Activated CD4-positive, alpha-beta T cell treated with anti-CD3 and anti-CD28 coated beads, Interleukin-2, Interleukin-6, amounts not matched to agents 100 ng/mL and 50 ng/mL, durations not matched to agents 16 hours and 8 hours (primary cell): ENCODE data around the gene UNC45A.
"Not testable (repeated sequence)": the region's sequence is repeated elsewhere in the genome, so short reads cannot be mapped to it uniquely, and the experiment has no call there.

Experiments
- DNase-seq: peaks from one replicate; pipeline ENCODE4 v3.0.0-alpha.2; 2020

UNC45A gene

DNA sequence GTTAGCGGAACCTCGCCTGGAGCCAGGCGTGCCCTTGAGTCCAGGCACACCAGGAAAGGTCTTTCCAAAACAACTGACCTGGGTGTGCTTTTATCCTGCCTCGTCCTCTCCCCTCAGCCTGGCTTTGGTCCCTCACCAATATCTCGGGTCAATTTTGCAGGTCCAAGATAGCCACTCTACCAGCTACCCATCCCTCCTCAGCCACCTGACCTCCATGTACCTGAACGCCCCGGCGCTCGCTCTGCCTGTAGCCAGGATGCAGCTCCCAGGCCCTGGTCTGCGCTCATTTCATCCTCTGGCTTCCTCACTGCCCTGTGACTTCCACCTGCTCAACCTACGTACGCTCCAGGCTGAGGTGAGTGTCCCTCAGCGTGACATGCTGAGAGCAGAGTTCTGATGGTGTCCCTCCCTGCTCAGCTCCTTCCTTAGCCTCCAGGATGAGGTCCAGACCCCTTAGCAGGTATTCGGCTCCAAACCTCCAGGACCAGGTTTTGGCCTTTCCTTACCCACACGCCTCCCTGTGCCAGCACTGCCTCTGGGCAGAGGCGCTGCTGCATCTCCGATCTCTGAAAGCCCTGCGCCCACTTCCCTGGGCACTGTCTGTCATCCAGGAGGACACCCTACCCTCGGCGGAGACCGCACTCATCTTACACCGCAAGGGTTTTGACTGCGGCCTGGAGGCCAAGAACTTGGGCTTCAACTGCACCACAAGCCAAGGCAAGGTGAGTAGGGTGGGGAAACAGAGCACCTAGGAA, 16.9 kb upstream of the UNC45A start:
- DNase-seq: no peak

GRCh38 chr15:90918835-90919234, 16.2 kb upstream of the UNC45A start:
- no peak for DNase-seq

DNA sequence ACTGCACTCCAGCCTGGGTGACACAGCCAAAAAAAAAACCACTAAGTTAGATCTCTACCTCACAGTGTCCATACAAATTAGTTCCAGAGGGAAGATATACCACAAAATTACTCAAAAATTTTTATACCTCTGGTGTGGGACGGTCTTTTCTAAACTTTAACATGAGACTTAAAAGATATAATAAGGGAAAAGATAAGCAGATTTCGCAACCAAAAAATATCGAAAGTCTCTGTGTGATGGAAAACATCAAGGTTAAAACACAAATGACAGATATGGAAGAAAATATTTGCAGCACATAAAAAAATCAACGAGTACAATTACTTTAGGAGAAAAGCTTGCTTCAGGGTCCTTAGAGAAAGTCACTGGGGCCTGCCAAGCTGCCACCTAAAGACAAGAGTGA, 13.2 kb upstream of the UNC45A start:
- no peak for DNase-seq

DNA sequence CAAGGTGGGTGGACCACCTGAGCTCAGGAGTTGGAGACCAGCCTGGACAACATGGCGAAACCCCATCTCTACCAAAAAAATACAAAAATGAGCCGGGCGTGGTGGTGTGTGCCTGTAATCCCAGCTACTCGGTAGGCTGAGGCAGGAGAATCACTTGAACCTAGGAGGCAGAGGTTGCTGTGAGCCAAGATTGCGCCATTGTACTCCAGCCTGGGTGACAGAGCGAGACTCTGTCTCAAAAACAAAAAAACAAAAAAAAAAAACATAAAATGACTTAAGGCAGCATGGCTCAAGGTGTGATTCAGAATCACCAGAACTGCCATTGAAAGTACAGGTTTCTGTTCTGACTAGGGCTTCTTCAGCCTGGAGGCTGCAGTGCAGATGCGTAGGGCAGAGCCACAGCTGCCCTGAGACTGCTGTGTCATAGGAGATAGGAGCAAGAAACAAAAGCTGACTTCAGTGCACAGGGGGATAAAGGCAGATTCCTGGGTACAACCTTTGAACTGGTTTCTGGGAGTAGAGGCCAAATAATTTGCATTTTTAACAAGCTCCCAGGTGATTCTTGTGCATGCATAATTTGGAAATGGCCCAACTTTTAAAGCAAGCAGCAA, 12.3 kb upstream of the UNC45A start:
- peak; percentile 77 for DNase-seq

DNA sequence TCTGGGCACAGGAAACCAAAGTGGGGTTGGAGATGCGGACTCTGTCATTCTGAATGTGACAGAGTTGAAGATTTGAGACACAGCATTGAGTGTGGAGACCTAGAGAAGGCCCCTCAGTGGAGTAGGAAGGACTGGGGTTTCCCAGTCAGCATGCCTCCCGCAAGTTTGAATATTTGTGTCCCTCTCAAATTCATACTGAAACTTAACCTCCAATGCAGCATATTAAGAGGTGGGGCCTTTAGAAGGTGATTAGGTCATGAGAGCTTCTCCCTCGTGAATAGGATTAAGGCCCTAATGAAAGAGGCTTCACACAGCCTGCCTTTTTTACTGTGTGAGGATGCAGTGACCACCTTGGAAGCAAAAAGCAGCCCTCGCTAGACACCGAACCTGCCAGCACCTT, 10.7 kb upstream of the UNC45A start:
- DNase-seq: peak; percentile 72

GRCh38 chr15:90926766-90927165, 8.3 kb upstream of the UNC45A start:
- DNase-seq: not testable (repeated sequence)

- DNase-seq: not testable (repeated sequence)
Observed at GRCh38 chr15:90928106-90928505, 7.0 kb upstream of the UNC45A start.

GRCh38 chr15:90929246-90930019, 5.7 kb upstream of the UNC45A start:
- DNase-seq: no peak

- DNase-seq: peak; percentile 36
Observed at GRCh38 chr15:90930861-90931574, 4.1 kb upstream of the UNC45A start.

GRCh38 chr15:90931575-90931827, 3.6 kb upstream of the UNC45A start:
- no peak for DNase-seq

DNA sequence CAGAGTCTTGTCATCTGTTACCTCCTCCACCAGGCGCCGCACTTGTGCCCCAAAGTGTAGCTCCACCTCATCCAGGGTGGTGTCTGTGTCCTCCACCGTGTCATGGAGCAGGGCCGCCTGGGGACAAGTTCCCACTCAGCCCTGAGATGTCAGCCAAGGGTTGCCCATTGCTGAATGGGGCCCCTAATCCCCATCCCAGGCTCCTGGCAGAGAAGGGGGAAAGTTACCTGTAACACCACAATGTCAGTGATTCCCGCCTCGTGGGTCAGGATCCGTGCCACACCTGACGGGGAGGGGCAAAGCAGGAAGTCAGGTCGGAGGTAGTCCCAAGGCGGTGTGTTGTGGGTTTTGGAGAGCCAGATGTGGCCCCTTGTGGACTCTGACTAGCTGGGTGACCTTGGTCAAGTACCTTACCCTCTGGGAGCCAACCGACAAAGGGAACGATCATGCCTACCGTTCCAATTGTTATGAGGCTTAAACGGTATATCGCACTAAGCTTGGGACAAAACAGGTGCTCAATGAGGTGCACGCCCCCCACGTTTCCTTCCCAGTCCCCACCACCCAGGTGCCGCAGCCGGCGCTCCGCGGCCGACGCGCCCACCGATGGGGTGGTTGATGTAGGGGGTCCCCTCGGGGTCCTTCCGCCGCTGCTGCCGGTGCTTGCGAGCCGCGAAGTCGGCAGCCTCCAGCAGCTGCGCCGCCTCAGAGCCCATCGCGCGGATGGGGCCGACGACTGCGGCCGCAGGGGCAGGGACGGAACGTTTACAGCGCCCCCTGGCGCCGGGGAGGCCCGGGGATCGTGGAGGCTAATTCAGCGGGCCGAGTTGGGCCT, 3.0 kb upstream of the UNC45A start, which contains the start of gene HDDC3:
HDDC3 (minus strand) TSS at position 722 of the 832 bp plus-strand sequence; CDS start at position 713, 9 bp downstream.
- DNase-seq: peak; percentile 95

- DNase-seq: no peak
Observed at GRCh38 chr15:90932660-90932991, 2.5 kb upstream of the UNC45A start.

DNA sequence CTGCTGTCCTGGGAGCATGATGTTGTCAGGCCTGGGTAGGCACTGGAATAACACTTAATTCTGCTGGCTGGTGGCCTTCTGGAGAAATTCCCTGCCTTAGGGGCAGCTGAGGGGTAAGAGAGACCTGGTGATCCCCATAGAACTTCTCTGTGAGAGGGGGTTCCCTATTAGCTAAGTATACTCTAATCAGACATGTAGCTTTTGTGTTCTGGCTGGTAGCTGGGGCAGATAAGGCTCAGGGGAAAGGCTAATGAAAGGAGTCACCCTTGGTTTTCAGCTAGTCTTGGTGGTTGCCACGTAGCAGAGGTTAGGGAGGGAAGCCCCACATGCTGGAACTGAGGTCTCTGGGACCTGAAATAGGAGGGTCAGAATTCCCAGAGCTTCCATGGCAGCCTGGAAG, 1.8 kb upstream of the UNC45A start:
- no peak for DNase-seq

DNA sequence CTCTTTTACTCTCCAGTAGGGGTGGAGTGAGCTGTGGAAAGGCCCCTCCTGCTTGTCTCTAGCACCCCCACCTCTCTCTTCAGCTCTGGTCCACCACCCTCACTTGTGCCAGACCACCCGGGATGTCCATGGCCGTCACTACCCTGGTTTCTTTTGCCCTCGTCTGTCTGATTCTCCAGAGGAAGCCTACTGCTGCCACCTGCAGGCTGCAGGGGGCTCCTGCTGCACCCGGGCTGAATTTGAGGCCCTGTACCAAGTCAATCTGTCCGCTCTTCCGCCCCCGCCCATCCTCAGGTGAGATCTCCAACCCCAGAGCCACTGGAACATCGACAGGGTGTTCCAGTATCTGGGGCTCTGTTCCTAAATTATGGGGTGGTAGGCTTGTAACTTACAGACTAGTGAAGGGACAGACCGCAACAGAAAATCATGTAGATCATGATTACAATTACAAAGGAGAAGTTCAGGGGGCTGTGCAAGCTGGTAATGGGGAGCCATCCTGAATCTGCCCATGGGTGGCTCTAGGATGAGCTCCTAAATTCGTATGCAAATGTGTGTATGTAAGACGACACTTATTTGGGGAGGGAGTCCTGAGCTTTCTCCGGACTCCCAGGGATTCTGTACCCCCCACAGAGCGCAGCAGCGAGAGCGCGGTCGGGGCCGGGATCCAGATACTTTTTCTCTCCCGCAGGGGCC, 683 bp upstream of the UNC45A start:
- DNase-seq: peak; percentile 93

DNA sequence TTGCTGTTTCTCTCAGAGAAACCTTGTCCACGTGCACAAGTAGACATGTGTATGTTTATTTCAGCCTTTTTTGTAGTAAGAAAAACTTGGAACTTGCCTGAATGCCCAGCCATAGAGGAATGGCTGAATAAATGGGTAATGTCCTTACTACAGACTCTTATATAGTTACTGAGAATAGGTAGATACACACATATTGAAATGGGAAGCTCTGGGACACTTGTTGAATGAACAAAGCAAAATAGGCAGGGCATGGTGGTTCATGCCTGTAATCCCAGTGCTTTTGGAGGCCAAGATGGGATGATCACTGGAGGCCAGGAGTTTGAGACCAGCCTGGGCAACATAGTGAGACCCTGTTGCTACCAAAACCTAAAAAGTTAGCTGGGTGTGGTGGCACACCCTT, 1.7 kb downstream of the UNC45A start:
- DNase-seq: no peak

- DNase-seq: no peak
Observed at GRCh38 chr15:90938261-90938660, 3.2 kb downstream of the UNC45A start.

DNA sequence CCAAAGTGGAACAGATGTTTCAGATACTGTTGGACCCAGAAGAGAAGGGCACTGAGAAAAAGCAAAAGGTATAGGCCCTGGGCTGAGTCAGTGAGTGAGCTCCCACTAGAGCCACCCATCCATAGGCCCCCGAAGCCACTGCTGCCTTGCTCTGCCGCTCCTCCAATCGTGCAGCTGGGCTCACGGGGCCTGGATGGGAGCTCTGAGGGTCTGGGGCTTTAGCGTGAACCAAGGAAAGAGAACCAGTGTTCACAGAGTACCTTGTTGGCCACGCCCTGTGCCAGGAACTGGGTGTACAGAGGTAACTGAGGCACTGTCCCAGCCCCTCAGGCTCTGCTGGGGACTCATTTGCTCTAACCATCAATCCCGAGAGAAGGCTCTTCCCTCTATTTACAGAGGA, 4.7 kb downstream of the UNC45A start:
- no peak for DNase-seq

GRCh38 chr15:90941038-90941437, 6.0 kb downstream of the UNC45A start:
- no peak for DNase-seq

GRCh38 chr15:90942354-90943120, 7.5 kb downstream of the UNC45A start:
- DNase-seq: no peak

- no peak for DNase-seq
Observed at GRCh38 chr15:90945091-90945490, 10.0 kb downstream of the UNC45A start.

DNA sequence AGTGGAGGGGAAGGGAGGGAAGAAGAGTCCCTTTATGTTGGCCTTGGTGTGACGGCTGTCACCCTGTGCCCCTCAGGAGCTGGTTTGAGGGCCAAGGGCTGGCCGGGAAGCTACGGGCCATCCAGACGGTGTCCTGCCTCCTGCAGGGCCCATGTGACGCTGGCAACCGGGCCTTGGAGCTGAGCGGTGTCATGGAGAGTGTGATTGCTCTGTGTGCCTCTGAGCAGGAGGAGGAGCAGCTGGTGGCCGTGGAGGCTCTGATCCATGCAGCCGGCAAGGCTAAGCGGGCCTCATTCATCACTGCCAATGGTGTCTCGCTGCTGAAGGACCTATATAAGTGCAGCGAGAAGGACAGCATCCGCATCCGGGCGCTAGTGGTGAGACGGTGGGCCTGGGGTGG, 11.5 kb downstream of the UNC45A start:
- DNase-seq: no peak
